ENCODE measurements around the gene TFR2.

- TF ChIP-seq CTCF (IDR thresholded peaks at IDR 0.05) (no peak), EZH2phosphoT487 (IDR thresholded peaks at IDR 0.05) (no peak), EZH2 (IDR thresholded peaks at IDR 0.05) (no peak)
These were observed 1.3 kb downstream of the TFR2 start for GRCh38 chr7:100639995-100640516.

Measured in neural progenitor cell (in vitro differentiated cells).